GM21360 (cell line): ENCODE data around the gene ANKS6.
"Not testable (repeated sequence)": the region's sequence is repeated elsewhere in the genome, so short reads cannot be mapped to it uniquely, and the experiment has no call there.

Source experiments
- ATAC-seq: cut with Tn5 transposase; IDR thresholded peaks from one replicate; pipeline ENCODE4 v1.9.1; 2021; ENCODE audit warnings: mild to moderate bottlenecking, moderate library complexity; ENCODE audit not compliant: unreplicated experiment

Gene ANKS6

DNA sequence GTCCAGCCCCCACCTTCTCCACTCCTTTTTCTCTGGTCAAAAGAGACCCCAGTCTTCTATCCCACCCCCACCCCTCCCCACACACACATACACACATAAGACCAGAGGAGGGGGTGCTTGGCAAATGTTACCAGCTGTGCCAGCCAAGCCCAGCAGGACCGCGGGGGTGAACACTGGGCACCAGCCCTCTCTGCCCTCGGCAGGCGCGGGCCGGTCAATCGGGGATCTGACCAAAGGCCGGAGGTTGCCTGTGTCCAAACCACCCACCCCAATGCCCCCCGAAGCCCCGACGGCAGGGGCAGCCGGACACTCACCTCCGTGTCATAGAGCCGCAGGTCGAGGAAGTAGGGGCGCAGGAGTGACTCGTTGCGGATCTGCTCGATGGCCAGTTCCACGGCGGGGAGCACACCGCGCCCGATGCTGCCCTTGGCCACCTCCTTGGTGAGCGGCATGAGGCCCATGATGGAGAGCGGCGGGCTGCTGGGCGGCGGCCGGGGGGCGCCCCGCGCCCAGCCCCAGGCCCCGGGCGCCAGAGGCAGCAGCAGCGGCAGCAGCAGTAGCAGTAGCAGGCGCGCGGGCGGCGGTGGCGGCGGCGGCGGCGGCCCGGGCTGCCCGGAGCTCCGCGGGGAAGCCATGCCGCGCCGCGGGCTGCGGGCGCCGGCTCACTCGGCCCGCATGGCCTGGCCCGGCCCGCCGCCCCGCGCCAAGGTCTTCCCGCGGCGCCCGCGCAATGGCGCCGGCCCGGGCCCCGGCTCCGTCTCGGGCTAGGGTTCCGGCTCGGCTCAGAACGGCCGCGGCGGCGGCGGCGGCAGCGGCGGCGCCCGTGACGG is 88.0 kb downstream of the ANKS6 start:
- ATAC-seq: no peak

DNA sequence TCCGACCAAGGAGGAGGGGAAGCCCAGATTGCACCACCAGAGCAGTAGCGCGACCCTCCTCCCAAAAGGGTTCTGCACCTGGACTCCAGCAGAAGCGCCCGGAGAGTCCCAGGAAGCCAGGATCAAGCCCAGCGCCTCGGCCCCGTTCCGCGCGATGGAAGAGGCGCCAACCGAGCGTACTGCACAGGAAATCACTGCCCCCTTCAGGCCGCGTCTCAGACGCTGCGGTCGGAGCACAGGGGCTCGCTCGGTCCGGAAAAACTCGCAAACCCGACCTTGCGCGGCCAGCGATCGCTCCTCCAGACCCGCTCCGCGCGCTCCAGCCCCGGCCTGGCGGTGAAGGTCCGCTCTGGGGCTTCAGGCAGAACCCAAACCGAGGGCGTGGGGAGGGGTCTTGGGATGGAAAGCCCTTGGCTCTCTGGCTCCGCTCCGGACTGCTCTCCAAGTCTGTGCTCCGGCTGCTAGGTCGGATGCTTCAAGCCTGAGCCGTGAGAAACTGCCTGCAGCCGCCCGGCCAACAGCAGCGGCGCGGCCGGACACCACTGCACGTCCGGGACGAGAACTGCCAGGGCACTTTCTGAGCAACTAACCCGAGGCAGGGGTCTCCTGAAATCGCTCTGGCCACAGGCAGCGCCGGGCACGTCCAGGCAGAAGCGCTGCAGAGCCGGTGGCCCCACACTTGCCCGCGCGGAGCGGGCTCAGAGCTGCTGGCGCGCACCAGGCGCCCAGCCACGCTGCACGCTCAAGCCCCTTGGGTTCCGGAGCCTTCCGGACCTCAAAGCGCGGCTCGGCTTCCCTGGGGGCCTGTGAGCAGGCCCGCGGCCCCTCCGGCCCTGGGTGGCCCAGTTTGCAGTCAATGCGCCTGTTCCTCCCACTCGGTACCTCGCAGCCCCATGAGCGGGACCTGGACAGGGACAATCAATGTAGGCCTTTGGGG is 88.9 kb downstream of the ANKS6 start:
- ATAC-seq: no peak

DNA sequence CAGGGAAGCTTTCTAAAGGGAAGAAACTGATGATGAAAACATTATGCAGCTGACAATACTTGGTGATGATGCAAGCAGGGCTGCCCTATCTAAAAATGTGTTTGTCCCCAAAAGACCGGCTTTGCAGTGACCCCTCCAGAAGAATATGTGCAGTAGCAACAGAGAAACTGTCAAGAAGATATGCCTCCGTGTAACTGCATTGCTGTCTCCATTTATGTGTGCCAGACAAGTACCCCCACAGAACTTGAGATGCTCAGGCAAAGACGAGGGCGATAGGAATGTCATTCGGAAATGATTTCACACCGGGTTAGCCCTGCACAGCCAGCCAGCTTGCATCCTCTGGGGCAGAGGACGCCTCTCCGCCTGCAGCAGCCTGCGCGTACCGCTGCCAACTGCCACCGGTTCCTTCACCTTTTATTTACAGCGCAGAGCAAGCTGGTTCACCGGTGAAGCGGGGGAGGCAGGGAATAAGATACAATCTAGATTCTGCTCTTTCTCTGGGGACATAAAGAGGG is 89.6 kb downstream of the ANKS6 start:
- ATAC-seq: no peak

DNA sequence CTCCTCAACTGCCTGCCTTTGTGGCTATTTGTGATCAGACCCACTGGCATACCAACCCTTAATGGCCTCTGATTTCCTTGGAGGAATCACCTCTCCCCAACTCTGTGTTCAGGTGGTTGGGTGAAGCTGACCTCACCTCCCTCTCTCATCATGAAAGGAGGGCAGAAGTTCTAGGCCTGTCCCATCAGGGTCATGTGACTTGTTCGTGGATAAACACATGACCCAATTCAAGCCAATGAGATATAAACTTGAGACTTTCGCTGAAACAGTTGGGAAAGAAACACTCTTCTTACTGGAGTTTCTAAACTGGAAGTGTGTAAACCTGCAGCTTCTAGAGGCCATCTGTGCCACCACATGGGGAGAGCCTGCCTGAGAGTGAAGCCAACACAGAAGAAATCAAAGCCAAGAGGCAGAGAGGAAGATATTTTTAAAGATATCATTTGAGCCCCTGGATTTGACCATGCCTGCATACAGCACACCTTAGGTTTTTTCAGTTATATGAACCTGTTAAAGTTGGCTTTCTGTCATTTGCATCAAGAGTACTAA is 93.4 kb downstream of the ANKS6 start:
- ATAC-seq: no peak

DNA sequence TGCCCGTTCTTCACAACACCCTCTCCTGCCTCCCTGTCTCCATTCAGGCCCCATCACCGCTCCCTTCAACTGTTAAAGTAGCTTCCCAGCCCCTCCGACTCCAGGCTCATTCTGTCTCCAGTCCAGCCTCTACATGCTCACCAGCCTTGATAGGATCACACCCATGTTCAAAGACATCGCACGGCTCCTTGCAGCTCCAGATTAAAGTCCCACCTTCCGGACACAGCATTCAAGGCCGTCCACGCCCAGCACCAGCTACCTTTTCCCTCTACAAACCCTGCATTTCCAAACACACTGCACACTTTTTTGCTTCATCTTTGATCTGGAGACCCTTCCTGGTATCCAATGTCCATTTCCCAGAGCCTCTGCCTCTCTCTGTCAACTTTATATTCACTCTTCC is 94.0 kb downstream of the ANKS6 start:
- no peak for ATAC-seq

DNA sequence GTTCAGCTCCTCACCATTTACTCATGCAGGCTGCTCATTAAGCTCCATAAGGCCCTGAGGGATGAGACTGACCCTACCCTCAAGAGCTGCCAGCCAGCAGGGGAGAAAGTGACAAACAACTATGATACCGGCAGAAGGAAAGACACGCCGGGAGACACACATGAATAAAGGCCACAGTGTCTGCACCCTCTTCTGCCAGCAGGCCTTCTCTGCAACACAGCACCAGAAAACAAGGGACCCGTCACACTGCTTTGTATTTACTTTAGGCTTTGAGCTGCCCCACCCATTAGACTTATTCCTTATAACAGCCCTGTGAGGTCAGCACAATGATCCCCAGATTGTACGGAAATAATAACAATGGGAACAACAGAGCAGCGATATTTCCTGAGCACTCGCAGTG is 94.8 kb downstream of the ANKS6 start:
- ATAC-seq: no peak

DNA sequence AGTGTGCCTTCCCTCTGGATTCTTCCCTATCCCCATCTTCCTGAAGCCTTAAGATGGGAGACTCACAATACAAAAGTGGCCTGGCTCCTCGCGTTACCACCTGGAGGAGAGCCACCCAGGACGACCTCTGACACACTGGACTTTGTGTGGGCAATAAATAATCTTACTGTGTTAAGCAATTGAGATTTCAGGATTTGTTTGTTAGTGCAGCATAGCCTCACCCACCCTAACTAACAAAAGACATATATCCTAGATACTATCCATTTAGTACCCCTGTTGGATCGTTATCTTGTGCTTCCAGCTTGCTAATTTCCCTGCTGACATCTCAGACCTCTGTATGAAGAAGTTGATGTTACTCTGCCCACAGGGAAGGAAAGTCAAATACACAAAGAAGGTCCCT is 95.6 kb downstream of the ANKS6 start:
- no peak for ATAC-seq

DNA sequence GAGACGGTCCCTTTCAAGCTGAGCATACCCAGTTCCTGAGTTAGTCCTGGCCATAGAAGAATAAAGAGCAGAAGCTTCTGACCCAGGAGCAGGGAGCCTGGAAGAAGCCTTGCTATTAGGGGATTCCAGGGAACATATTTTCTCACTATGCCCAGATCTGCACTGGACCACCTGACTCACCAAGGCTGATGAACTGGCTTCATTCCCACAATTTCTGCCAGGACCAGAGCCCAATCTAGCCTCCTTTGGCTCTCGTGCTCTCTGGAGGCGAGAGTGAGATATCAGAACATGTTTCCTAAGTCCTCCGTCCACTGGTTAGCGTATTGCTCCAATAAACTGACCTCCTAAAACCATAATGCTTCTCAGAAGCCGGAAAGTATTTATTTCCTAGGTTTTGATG is 97.5 kb downstream of the ANKS6 start:
- ATAC-seq: no peak

DNA sequence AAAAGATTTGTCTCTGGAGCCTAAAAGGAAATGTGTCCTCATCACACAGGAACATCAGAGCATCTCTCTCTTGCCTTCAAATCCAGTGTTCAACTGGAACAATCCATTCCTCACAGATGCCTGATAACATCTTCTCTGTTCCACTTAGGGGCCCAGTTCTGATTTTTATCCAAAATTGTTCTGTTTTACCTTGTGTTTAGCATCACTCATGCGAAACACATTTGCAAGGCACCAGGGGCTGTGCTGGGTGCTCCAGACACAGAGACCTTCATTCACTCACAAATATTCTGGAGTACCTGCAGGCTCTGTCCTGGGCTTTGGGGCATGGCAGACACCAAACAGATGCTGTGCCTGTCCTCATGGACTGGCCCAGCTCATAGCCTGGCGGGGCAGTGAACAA is 101.4 kb downstream of the ANKS6 start:
- no peak for ATAC-seq

DNA sequence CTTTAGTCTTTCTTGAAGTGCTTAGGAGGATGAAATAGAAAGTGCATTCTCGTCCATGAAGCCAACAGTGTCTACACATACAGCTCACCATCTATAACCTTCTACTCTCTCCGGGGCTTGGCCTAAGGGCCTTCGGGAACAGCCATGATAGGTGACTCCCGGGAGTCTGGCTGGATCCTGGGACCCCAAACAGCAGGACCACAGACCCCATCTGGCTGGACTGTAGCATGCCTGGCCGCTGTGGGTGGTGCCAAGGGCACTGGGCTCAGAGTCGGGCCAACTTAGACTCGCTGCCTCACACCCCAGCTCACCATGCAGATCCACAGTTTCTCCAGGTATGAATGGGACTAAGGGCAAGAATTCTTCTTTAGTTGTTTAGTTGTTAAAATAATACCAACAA is 104.0 kb downstream of the ANKS6 start:
- no peak for ATAC-seq

DNA sequence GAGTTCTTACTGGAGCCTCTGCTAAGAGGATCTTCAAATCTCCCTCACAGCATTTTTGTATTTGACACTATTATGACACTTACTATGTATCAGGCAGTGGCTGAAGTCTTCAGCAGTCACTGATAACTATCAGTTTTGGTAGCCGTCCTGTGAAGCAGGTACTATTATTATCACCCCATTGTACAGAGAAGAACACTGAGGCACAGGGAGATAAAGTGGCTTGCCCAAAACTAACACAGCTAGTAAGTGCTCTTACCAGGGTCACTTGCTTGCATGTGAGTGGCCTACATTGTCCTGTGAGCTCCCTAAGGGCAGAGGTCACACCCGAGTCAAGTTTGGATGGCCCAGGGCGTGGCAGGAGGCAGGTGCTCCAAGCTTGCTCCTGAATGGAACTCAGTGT is 104.5 kb downstream of the ANKS6 start:
- ATAC-seq: no peak

DNA sequence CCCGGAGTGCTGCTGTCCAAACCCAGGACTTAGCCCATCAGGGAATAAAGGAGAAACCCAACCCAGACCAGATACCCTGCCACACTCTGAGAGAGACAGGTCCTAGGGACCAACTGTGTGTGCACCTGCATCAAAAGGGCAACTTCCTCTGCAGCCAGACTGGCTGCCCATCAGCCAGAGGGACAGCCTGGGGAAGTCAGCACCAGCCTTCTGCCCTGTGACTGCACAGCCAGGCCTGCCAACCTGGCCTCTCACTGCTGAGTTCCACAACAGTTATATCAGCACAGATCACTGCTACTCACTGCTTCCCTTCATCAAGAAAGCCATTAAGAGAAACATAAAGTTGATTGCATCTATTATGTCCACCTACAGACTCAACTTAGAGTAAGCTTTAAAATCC is 105.7 kb downstream of the ANKS6 start:
- no peak for ATAC-seq

DNA sequence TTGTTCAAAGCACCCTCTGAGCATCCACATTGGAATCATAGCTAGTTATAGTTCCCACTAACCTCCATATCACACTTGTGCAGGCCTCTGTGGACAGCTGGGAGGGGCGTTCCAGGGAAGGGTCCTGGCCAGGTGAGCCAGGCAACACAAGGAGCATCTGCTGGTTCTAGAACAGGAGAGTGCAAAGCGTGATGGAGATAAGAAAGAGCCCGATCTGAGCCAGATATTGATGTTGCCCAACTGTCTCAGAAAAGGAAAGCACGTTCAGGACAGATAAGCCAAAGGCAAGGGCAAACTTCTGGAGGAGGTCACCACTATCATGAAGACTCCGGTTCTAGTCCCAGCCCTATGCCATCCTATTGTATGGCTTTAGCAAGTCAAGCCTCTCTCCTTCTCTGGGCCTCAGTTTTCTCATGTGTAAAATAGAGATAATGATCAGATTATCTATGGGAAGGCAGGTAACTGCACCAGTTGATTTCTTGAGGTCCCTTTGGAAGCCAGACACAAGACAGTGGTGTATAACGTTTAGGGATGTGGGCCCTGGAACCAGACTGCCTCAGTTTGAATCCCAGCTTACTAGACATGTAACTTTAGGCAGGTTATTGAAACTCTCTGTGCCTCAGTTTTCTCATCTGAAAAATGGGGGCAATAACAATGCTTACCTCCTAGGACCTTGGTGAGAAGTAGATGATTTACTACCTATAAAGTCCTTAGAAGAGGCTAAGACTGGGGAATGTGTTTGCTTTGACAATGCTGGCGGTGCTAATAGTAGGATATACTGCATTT is 107.5 kb downstream of the ANKS6 start:
- ATAC-seq: no peak

DNA sequence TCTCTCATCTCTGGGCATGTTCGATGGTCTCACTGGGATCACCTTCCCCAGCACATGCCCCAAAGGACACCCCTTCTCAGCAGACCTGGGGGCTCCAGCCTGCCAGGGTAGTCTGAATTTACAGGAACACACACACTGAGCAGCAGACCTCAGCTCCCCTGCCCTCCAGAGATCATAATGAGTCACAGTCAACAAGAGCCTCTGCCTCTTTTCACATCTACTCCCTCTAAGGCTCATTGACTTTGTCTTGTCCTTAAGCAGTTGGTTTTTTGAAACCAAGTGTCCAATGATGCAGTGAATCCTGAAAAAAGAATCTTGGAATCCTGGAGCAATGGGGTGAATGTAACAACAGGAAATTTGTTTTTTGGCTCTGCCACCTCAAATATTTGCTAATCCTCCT is 108.4 kb downstream of the ANKS6 start:
- ATAC-seq: no peak

DNA sequence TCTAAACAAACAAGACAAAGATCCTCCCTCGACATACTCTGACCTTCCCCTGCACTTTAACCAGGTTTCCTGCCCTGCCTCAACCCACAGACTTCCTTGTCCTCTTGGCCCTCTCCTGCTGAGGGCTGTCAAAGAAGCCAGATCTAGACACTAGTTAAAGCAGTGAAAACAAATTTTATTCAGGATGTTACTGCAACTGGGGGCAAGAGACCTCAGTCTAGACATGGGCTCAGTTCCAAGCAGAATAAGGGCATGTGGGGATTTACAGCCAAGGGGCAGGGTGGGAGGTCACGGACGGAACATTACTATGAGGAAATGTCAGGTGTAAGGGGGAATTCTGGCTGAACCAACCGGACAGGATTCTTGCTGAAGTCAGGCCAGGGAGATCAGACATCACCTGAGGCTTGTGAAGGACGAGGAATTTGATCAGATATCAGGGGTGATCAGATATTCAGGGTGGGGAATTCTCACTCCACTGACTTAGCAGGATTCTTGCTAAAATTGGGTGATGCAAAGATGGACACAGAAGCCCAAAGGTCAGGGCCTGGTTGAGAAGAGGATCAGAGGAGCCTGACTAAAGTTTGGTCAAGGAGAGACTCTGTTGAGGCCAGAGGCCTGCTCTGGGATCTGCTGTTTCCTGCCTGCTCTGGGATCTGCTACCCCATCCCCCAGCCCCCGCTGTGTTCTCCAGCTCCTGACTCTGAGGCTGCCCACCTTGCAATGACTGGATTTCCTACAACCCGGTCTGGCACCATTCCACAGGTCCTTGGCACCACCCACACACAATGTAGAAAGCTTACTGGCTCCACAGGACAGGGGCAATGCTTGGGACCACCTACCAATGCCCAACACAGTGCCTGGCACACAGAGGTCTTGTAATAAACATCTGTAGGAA is 109.1 kb downstream of the ANKS6 start:
- no peak for ATAC-seq

DNA sequence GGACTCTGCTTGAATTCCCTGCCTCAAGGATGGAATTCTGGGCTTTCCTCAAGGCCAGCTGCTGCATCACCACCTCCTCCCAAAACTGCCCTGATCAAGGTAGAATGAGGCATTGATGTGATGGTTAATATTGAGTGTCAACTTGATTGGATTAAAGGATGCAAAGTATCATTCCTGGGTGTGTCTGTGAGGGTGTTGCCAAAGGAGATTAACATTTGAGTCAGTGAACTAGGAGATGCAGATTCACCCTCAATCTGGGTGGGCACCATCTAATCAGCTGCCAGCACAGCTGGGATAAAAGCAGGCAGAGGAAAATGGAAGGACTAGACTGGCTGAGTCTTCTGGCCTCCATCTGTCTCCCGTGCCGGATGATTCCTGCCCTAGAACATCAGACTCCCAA is 111.5 kb downstream of the ANKS6 start:
- ATAC-seq: not testable (repeated sequence)
